ENCODE measurements around the gene SLC12A4. TPM values are rescaled to one million over a fixed set of nuclear protein-coding genes. Genes with fewer than 3 reads are reported as not detected.

The SLC12A4 gene
- total RNA-seq, 2 donors from 2014 or later, result 32.9 to 84.4 TPM

DNA sequence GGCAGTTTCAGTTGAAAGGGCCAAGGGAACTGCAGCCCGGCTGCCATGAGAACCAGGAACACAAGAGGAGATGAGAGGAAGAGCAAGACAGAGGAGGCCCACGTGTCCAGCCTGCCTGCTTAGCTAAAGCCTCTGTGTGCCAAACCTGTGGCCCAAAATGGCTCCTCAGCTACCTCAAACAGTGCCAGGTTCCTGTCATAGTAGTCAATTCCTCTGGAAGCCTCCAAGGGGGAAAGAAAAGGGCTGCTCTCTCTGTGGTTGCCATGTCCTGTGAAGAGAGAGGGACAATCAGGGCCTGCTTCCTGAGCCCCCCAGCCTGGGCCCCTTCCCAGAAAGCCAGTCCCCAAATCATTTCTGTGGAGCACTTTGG is 5.2 kb downstream of the SLC12A4 start:
- Mint-ChIP-seq H3K36me3 (peaks cover 6% of the 10 kb centered on the region), H3K4me3 (no peak overlapping the region), H3K27ac (no peak overlapping the region), H3K9me3 (no peaks in the 10 kb centered on the region), H3K27me3 (no peaks in the 10 kb centered on the region), H3K4me1 (ENCODE audit: low read depth in 2 of 2) (peaks cover 11 to 13% of the 10 kb centered on the region in 2 donors)
- DNase-seq (ENCODE audit: low spot score) (no peak), ATAC-seq (no peak)

DNA sequence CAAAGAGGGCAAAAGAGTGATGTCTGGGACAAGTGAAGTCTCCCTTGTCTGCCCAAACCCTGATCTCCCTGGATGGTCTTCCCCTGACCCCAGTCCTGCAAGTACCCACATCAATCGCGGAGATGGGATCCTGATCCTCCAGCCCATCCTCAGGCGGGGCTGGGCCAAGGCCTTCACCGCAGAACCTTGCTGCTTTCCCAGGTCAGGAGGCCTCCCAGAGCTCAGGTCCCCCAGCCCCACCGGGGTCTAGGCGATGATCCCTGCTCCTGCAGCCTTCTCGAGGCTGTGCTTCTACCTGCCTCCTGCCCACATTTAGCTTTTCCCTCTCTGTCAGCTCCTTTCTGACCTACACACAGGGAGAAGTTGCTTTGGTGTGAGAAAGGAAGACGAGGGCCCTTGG is 6.3 kb downstream of the SLC12A4 start:
- peaks cover 3 to 6% of the 10 kb centered on the region in 2 donors for H3K4me1 Mint-ChIP-seq (ENCODE audit: low read depth in 2 of 2)
- H3K9me3 Mint-ChIP-seq, result no peaks in the 10 kb centered on the region
- DNase-seq (ENCODE audit: low spot score) (no peak), ATAC-seq (no peak)
- H3K27me3 Mint-ChIP-seq, result no peaks in the 10 kb centered on the region
- H3K36me3 Mint-ChIP-seq, result peaks cover 6% of the 10 kb centered on the region
- no peak overlapping the region for H3K27ac Mint-ChIP-seq
- no peak overlapping the region for H3K4me3 Mint-ChIP-seq

DNA sequence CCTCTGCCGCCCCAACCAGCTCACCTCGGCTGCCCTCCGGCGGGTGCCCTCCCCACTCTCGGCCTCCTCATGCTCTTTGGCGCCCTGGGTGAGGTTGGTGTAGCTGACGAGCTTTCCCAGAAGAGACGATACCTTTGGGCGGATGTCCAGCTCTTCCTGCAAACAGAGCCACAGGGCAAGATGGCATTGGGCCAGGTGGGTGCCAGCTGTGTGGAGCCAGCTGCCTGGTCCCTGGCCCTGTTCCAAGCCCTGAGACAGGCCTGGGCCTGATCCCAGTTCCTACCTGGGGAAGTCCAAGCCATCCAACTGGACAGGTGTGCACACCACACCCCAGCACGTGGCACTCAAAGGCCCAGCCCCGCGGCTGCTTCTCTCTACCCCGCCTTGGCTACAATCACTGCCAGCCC is 6.9 kb downstream of the SLC12A4 start:
- Mint-ChIP-seq H3K27me3 (no peaks in the 10 kb centered on the region), H3K36me3 (peaks cover 6% of the 10 kb centered on the region), H3K4me1 (ENCODE audit: low read depth in 2 of 2) (peaks cover 0 to 3% of the 10 kb centered on the region in 2 donors), H3K4me3 (no peak overlapping the region), H3K9me3 (no peaks in the 10 kb centered on the region), H3K27ac (no peak overlapping the region)
- ATAC-seq (no peak), DNase-seq (ENCODE audit: low spot score) (no peak)

DNA sequence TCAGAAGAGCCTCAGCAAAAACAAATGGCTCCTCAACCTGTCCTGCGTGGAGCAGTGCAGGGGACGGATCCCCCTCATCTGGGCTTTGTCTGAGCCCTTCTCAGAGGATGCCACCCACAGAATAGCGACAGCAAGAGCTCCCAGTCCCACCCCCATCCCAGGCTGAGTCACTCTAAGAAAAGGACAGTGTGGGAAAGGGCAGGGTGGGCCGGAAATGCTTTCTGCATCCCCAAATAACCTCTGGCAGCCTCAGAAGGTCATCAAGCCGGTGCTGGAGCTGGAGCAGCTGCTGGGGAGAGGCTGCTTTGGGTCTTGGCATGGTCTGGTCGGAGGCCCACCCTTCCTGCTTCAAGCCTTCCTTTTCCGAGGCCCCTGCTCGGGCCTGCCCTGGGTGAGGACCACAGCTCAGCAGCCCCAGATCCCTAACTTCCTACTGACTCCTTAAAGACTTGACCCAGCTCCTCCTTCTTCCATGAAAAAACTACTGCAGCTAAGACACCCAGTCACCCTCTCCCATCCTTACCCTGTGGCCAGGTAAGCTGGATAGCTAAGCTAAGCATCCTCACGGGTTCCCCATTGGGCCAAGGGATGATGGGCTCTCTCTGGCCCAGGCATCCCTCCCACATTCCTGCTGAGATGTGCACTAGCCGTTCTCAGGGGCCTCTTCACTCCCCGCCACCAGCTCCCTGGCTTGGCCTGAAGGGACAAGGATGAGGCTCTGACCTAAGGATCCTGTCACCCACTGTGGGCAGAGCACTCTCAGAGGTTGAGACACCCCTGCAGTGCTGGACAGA is 8.7 kb downstream of the SLC12A4 start:
- H3K9me3 Mint-ChIP-seq, result no peaks in the 10 kb centered on the region
- DNase-seq (ENCODE audit: low spot score) (no peak), ATAC-seq (no peak)
- no peaks in the 10 kb centered on the region for H3K27me3 Mint-ChIP-seq
- H3K4me1 Mint-ChIP-seq (ENCODE audit: low read depth in 2 of 2), result peaks cover 0 to 3% of the 10 kb centered on the region in 2 donors
- no peak overlapping the region for H3K4me3 Mint-ChIP-seq
- H3K36me3 Mint-ChIP-seq, result peaks cover 6% of the 10 kb centered on the region
- no peak overlapping the region for H3K27ac Mint-ChIP-seq

DNA sequence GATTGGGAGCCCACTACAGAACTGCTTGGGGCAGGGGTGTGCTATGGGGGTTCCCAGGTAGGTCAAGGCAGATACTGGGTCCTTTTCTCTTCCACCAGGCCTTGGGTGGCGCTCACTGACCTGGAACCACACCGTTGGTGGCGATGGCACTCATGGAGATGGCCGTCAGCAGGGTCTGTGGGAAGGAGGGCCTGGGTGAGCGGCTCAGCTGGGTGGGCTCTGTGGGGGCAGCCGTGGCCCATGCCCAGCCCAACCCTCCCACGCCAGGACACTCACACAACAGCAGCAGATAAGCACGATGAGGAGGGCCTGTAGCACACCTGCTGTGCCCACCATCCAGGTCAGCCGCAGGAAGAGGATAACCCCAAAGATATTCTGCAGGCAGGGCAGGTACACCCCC is 10.8 kb downstream of the SLC12A4 start:
- H3K4me1 Mint-ChIP-seq (ENCODE audit: low read depth in 2 of 2), result no peaks in the 10 kb centered on the region
- H3K9me3 Mint-ChIP-seq, result no peaks in the 10 kb centered on the region

DNA sequence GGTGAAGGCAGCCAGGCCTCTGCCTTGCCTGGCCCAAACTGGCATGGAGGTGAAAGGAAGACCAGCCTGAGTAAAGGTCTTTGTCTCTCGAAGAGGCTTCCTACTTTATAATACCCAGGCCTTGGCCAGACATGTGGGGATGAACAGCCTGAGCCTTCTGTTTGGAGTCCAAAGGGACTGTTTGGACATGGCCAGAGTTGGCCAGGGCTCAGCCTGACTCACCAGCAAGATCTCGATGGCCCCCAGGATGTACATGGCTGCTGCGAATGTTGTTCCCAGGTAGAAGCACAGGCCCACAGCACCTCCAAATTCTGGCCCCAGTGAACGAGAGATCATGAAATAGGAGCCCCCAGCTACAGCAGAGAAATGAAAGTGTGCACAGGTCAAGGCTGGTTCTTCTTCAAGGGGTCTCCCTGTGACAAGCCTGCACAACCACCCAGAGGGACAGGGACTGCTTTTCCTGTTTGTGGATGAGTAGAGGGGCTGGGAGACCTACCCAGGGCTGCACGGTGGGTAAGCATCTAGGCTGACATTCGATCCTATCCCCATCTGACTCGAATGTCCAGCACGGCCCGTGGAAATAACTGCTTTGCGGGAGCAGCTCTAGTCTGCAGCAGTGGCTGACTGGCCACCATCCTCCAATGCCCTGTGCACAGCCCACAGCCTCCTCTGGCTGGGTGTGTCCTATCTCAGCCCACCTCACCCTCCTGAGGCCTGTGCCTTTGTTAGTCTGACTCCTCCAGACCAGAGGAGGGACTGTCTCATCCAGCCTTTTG is 13.8 kb downstream of the SLC12A4 start:
- Mint-ChIP-seq H3K27ac (no peak overlapping the region), H3K36me3 (no peaks in the 10 kb centered on the region), H3K27me3 (no peaks in the 10 kb centered on the region), H3K4me3 (no peak overlapping the region), H3K9me3 (no peaks in the 10 kb centered on the region), H3K4me1 (ENCODE audit: low read depth in 2 of 2) (peaks cover 0 to 5% of the 10 kb centered on the region in 2 donors)
- ATAC-seq, result no peak
- DNase-seq (ENCODE audit: low spot score), result no peak

More for the DNA sequence above, 10.8 kb downstream of the SLC12A4 start:
- no peaks in the 10 kb centered on the region for H3K27me3 Mint-ChIP-seq
- ATAC-seq (peak in 1 of 2 donors; percentile 11), DNase-seq (ENCODE audit: low spot score) (no peak)
- no peak overlapping the region for H3K4me3 Mint-ChIP-seq
- peaks cover 2% of the 10 kb centered on the region for H3K36me3 Mint-ChIP-seq
- no peak overlapping the region for H3K27ac Mint-ChIP-seq

DNA sequence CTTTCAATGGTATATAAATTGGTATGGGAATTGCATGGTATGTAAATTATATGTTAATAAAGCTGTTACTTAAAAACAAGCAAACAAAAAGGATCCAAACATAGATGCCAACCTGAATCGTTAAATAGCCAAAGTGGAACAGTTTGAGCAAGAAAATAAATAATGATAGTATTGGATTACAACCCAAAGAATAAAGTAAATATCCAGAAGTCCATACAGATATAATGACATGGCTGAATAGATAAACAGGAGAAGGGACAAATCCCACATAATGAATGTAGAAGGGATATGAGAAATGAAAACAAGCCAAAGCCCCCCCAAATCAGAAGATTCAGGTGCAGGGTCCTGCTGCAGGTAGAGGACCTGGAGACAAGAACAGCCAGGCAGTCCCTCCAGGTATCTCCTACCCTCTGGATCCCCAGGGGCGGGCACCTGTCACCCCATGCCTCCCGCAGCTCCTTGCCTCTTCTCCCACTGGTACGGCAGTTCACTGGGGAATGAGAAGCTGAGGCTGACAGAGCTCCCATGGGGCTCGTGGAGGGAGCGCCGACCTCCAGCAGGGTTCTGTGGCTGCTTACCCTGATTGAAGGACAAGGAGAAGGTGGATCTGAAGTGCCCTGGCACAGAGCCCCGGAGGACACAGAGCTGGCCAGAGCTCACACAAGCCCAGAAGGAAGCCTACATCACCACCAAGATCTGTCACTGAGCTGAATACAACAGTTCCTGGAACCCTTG is 14.6 kb downstream of the SLC12A4 start:
- no peak for DNase-seq (ENCODE audit: low spot score)
- Mint-ChIP-seq H3K4me1 (ENCODE audit: low read depth in 2 of 2) (peaks cover 0 to 5% of the 10 kb centered on the region in 2 donors), H3K9me3 (no peaks in the 10 kb centered on the region), H3K27me3 (no peaks in the 10 kb centered on the region), H3K27ac (no peak overlapping the region), H3K4me3 (no peak overlapping the region), H3K36me3 (no peaks in the 10 kb centered on the region)
- ATAC-seq, result no peak

DNA sequence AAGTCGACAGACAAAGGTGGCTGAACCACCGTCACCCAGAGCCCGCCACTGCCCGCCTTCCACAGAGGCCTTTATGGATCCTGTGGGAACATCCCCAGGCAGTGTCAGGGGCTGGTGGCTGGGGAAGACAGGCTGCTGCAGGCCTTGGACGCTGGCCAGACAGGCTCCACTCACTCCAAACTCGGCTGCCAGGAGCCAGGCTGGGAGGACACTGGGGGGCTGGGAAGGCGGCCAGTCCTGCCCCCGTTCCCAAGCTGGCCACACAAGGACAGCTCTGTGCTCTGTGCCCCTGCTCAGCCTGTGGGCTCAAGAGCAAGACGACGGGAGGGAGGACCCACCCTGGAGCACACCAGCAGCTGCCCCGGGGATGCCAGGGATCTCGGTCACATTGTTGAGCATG is 17.0 kb downstream of the SLC12A4 start:
- Mint-ChIP-seq H3K4me3 (no peak overlapping the region), H3K9me3 (no peaks in the 10 kb centered on the region), H3K4me1 (ENCODE audit: low read depth in 2 of 2) (peaks cover 0 to 8% of the 10 kb centered on the region in 2 donors), H3K27me3 (no peaks in the 10 kb centered on the region), H3K27ac (no peak overlapping the region), H3K36me3 (no peaks in the 10 kb centered on the region)
- ATAC-seq (no peak), DNase-seq (ENCODE audit: low spot score) (no peak)

DNA sequence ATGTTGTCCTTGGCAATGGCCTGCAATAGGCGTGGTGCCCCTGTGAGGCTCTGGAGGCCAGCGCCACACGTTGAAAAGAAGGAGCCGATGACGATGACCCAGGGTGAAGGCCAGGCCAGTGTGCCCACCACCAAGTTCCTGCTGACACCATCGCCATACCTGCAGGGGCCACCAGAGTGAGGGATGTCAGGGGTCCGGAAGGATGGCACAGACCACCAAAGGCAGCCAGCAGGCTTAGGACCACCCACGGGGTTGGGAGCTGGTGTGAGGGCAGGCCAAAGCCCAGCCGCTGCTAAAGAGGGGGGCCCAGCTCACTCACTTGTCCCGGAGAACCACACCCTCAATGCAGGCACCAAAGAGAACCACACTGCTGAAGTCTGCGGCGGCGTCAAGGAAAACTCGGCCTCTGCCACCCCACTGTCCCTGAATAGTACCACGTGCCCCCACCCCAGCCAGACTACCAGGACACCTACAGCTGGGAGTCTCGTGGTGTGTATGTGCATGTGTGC is 18.0 kb downstream of the SLC12A4 start:
- Mint-ChIP-seq H3K27ac (no peak overlapping the region), H3K27me3 (no peaks in the 10 kb centered on the region), H3K36me3 (no peaks in the 10 kb centered on the region)

DNA sequence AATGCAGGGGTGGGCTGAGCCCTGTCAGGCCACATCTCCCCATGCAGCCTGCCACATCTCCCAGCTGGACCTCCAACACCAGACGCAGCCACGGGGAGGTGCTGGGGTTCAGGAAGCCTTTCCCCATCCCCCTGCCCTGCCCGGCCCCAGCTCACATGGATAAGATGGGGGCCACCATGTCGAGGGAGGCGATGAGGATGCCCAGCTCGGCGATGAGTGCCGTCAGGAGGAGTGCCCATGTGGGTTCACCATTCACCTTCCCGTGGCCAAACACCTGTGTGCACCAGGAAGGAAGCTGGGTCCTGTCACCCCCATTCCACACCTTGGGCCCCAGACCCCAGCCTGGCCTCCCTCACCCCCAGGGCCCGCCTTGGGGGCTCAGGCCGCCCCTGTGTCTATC is 18.8 kb downstream of the SLC12A4 start:
- Mint-ChIP-seq H3K27me3 (no peaks in the 10 kb centered on the region), H3K4me3 (no peak overlapping the region), H3K9me3 (no peaks in the 10 kb centered on the region), H3K4me1 (ENCODE audit: low read depth in 2 of 2) (peaks cover 0 to 8% of the 10 kb centered on the region in 2 donors), H3K27ac (no peak overlapping the region), H3K36me3 (no peaks in the 10 kb centered on the region)
- ATAC-seq (no peak), DNase-seq (ENCODE audit: low spot score) (no peak)

More for the DNA sequence above, 18.0 kb downstream of the SLC12A4 start:
- Mint-ChIP-seq H3K4me1 (ENCODE audit: low read depth in 2 of 2) (peaks cover 0 to 8% of the 10 kb centered on the region in 2 donors), H3K9me3 (no peaks in the 10 kb centered on the region), H3K4me3 (no peak overlapping the region)
- DNase-seq (ENCODE audit: low spot score) (no peak), ATAC-seq (no peak)

DNA sequence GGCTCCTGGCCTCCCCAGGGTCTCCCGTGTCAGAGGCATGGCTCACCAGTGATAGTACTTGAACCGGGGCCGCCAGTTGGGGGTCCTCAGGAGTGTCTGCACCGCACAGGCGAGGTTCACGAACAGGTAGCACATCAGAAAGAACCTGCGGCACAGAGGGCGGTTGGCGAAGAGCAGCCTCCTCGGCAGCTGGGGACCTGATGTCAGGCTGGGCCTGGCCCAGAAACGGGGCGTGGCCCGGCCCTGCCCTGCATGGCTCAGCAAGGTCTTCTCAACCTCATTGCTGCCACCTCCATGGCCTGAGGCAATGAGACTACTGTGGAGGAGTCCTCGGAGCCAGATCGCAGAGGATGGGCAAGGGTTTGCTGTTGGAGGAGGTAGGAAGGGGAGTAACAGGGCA is 20.4 kb downstream of the SLC12A4 start:
- no peaks in the 10 kb centered on the region for H3K36me3 Mint-ChIP-seq
- ATAC-seq (no peak), DNase-seq (ENCODE audit: low spot score) (no peak)
- H3K4me1 Mint-ChIP-seq (ENCODE audit: low read depth in 2 of 2), result peaks cover 0 to 8% of the 10 kb centered on the region in 2 donors
- no peaks in the 10 kb centered on the region for H3K27me3 Mint-ChIP-seq
- no peak overlapping the region for H3K4me3 Mint-ChIP-seq
- no peaks in the 10 kb centered on the region for H3K9me3 Mint-ChIP-seq
- H3K27ac Mint-ChIP-seq, result peak overlapping the region in 1 of 2 donors; percentile 35

DNA sequence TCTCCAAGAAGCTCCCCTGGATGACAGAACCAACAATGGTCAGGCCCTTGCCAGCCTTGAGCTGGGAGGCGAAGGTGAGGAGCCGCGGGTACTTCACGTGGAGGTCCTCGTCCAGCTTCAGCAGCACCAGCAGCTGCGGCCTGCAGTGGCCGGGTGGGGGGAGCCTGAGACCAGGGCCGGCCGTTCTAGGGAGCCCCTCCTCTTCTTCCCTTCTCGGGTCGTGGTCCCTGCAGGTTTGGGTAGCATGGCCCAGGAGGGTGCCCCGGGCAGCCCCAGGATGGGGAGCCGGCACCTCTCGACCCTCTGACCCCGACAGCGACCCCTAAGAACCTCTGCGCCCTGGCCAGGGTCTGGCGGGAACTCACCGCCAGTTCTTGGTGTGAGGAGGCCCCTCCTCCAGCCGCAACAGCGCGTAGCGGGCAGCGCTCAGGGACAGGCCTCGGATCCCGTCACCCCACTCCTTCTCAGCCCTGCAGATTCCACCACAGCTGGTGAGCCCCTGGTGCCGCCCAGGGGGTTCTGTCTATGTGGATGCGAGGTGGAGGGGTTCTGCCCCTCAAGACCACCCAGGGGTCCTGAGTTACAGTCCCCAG is 21.4 kb downstream of the SLC12A4 start:
- no peaks in the 10 kb centered on the region for H3K36me3 Mint-ChIP-seq
- H3K27ac Mint-ChIP-seq, result no peak overlapping the region
- ATAC-seq, result no peak
- no peak for DNase-seq (ENCODE audit: low spot score)
- H3K9me3 Mint-ChIP-seq, result no peaks in the 10 kb centered on the region
- H3K27me3 Mint-ChIP-seq, result no peaks in the 10 kb centered on the region
- peaks cover 3 to 6% of the 10 kb centered on the region in 2 donors for H3K4me1 Mint-ChIP-seq (ENCODE audit: low read depth in 2 of 2)
- H3K4me3 Mint-ChIP-seq, result no peak overlapping the region

DNA sequence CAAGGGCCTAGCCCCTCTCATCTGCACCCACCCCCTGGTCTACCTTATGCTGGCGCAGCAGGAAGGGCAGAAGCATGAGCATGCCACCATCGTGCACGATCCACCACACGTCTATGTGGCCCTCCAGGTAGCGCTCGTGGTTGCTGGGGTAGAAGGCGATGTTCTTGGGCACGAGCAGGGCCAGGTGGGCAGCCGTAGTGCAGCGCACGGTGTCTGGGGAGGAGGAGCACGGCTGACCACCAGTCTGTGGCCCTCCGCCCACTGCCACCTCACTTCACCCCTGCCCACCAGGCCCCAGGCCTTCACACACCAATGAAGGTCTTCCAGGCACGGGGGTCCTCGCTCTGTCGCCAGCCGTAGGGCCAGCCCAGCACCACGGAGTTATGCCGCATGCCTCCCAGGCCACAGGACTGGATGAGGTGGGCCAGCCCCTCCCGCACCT is 22.3 kb downstream of the SLC12A4 start:
- Mint-ChIP-seq H3K36me3 (no peaks in the 10 kb centered on the region), H3K27me3 (no peaks in the 10 kb centered on the region), H3K4me1 (ENCODE audit: low read depth in 2 of 2) (peaks cover 7 to 11% of the 10 kb centered on the region in 2 donors), H3K9me3 (no peaks in the 10 kb centered on the region), H3K4me3 (no peak overlapping the region), H3K27ac (no peak overlapping the region)
- ATAC-seq, result no peak
- DNase-seq (ENCODE audit: low spot score), result no peak

All from natural killer cell treated with Interleukin-12 subunit alpha and Interleukin-12 subunit beta and Interleukin-15 and Interleukin-18, amount 100 ng/mL, for 72 hours (primary cell).